H1 (cell line): ENCODE measurements around the gene BICRAL. TPM values are rescaled to one million over a fixed set of nuclear protein-coding genes. Genes with fewer than 3 reads are reported as not detected.

ENCODE experiments used
- BRCA1 ChIP-seq: IDR thresholded peaks from 2 replicates; pipeline ENCODE4 v1.6.1; 2012; ENCODE audit warnings: low read depth, low read length, improper control_type of control experiment
- CBX8 ChIP-seq: fragments of 300-800, 300-1000 bp; sonication (generic); IDR thresholded peaks from 2 replicates; pipeline ENCODE4 v1.7.1; 2016; ENCODE audit warnings: low read depth, low read length, borderline replicate concordance
- CHD2 ChIP-seq: IDR thresholded peaks from 2 replicates; pipeline ENCODE4 v1.6.1; 2012; ENCODE audit warnings: low read length, improper control_type of control experiment
- FOSL1 ChIP-seq: IDR thresholded peaks from 2 replicates; pipeline ENCODE4 v1.6.1; 2011; ENCODE audit warnings: mild to moderate bottlenecking, low read depth, low read length, moderate library complexity; ENCODE audit not compliant: insufficient read depth
- JUND ChIP-seq: IDR thresholded peaks from 2 replicates; pipeline ENCODE4 v1.6.1; 2011; ENCODE audit warnings: mild to moderate bottlenecking, improper control_type of control experiment, low read length
- PHF8 ChIP-seq: fragments of 200-600 bp; sonication (generic); conservative IDR thresholded peaks from 2 replicates; pipeline ENCODE4 v1.7.1; 2012; ENCODE audit warnings: low read depth, mild to moderate bottlenecking, inconsistent platforms, low read length, moderate library complexity
- RAD21 ChIP-seq, 2 experiments: IDR thresholded peaks in 1 of 2; conservative IDR thresholded peaks in 1 of 2; 2 replicates each; pipeline ENCODE4 v1.6.1; 2011; ENCODE audit warnings: low read depth in 2 of 2, low read length in 2 of 2, improper control_type of control experiment in 1 of 2, inconsistent platforms in 1 of 2, mild to moderate bottlenecking in 1 of 2, moderate library complexity in 1 of 2
- SIX5 ChIP-seq: IDR thresholded peaks from 2 replicates; pipeline ENCODE4 v1.6.1; 2011; ENCODE audit warnings: mild to moderate bottlenecking, low read depth, low read length
- SP1 ChIP-seq: IDR thresholded peaks from 2 replicates; pipeline ENCODE4 v1.6.1; 2011; ENCODE audit warnings: low read depth, low read length
- polyA plus RNA-seq, 7 experiments: library from polyadenylated mRNA; depleted of rRNA in 3 of 7; stranded (reverse) in 5 of 7; unstranded in 2 of 7; fragments of >200 nt in 5 of 7; fragments of 200-250 nt in 2 of 7; gene quantifications; 1 replicate in 5 of 7; 2 replicates in 1 of 7; 4 replicates in 1 of 7; pipeline versions ENCODE4 v1.2.1 to v1.2.3, GENCODE V29; 2011 to 2013; ENCODE audit warnings: missing spikeins in 2 of 7, mixed read lengths in 2 of 7
- total RNA-seq: library from RNA; stranded (reverse); fragmentation: NEBNext Ultra II Directional; extraction: Animal tissue kit (Norgen Biotek cat#: 25700); gene quantifications from 2 replicates; pipeline ENCODE4 v1.2.1, GENCODE V29; 2021
- TF ChIP-seq, protein P1 (sequence below): fragments of 300-600 bp; sonication (generic); IDR thresholded peaks from 2 replicates; pipeline ENCODE4 v1.7.1; 2012; ENCODE audit warnings: low read length, moderate library complexity, mild to moderate bottlenecking, inconsistent platforms; ENCODE audit not compliant: insufficient replicate concordance

BICRAL gene
- total and polyA plus RNA-seq, 2 of the 8 experiments (the other 6 are each of a cell fraction or from before 2014, with no cell fraction given): 9.4 to 12.2 TPM

DNA sequence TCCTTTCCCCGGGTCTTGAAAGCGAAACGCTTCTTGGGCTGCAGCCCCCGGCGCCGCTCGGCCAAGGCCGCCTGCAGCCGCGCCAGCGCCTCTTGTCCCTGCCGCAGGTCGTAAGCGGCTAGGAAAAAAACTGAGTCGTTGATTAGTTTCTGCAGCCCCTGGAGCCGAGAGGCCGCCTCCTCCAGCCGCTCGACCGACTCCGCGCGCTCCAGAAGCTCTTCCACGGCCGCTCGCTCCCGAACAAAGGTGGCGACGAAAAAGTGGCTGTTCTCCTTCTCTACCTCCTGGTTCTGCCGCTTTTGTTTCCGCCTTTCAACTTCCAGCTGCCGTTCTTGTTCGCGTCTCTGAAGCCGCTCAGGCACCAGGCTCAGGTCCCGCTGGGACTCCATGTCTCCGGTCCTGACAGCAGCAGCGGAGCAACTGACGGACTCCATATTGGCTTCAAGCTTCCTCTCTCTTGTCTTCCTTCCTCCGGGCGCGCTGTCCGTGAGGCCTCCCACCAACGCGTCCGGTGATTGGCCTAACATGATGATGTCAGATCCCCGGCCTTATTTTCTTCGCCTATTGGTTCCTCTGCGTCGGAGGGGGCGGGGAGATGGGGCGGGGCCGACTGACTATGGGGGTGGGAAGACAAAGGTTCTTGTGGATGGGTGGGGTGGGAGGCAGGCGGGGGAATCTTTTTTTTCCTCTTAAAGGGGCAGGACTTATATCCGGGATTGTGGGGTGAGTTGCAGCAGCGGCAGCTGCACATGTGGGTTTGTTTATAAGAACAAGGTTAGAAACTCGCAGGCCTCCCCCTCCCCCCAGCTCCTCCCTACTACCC lies 36.0 kb upstream of the BICRAL start, which contains the start of gene TBCC (continued):
- TF ChIP-seq, protein P1, sequence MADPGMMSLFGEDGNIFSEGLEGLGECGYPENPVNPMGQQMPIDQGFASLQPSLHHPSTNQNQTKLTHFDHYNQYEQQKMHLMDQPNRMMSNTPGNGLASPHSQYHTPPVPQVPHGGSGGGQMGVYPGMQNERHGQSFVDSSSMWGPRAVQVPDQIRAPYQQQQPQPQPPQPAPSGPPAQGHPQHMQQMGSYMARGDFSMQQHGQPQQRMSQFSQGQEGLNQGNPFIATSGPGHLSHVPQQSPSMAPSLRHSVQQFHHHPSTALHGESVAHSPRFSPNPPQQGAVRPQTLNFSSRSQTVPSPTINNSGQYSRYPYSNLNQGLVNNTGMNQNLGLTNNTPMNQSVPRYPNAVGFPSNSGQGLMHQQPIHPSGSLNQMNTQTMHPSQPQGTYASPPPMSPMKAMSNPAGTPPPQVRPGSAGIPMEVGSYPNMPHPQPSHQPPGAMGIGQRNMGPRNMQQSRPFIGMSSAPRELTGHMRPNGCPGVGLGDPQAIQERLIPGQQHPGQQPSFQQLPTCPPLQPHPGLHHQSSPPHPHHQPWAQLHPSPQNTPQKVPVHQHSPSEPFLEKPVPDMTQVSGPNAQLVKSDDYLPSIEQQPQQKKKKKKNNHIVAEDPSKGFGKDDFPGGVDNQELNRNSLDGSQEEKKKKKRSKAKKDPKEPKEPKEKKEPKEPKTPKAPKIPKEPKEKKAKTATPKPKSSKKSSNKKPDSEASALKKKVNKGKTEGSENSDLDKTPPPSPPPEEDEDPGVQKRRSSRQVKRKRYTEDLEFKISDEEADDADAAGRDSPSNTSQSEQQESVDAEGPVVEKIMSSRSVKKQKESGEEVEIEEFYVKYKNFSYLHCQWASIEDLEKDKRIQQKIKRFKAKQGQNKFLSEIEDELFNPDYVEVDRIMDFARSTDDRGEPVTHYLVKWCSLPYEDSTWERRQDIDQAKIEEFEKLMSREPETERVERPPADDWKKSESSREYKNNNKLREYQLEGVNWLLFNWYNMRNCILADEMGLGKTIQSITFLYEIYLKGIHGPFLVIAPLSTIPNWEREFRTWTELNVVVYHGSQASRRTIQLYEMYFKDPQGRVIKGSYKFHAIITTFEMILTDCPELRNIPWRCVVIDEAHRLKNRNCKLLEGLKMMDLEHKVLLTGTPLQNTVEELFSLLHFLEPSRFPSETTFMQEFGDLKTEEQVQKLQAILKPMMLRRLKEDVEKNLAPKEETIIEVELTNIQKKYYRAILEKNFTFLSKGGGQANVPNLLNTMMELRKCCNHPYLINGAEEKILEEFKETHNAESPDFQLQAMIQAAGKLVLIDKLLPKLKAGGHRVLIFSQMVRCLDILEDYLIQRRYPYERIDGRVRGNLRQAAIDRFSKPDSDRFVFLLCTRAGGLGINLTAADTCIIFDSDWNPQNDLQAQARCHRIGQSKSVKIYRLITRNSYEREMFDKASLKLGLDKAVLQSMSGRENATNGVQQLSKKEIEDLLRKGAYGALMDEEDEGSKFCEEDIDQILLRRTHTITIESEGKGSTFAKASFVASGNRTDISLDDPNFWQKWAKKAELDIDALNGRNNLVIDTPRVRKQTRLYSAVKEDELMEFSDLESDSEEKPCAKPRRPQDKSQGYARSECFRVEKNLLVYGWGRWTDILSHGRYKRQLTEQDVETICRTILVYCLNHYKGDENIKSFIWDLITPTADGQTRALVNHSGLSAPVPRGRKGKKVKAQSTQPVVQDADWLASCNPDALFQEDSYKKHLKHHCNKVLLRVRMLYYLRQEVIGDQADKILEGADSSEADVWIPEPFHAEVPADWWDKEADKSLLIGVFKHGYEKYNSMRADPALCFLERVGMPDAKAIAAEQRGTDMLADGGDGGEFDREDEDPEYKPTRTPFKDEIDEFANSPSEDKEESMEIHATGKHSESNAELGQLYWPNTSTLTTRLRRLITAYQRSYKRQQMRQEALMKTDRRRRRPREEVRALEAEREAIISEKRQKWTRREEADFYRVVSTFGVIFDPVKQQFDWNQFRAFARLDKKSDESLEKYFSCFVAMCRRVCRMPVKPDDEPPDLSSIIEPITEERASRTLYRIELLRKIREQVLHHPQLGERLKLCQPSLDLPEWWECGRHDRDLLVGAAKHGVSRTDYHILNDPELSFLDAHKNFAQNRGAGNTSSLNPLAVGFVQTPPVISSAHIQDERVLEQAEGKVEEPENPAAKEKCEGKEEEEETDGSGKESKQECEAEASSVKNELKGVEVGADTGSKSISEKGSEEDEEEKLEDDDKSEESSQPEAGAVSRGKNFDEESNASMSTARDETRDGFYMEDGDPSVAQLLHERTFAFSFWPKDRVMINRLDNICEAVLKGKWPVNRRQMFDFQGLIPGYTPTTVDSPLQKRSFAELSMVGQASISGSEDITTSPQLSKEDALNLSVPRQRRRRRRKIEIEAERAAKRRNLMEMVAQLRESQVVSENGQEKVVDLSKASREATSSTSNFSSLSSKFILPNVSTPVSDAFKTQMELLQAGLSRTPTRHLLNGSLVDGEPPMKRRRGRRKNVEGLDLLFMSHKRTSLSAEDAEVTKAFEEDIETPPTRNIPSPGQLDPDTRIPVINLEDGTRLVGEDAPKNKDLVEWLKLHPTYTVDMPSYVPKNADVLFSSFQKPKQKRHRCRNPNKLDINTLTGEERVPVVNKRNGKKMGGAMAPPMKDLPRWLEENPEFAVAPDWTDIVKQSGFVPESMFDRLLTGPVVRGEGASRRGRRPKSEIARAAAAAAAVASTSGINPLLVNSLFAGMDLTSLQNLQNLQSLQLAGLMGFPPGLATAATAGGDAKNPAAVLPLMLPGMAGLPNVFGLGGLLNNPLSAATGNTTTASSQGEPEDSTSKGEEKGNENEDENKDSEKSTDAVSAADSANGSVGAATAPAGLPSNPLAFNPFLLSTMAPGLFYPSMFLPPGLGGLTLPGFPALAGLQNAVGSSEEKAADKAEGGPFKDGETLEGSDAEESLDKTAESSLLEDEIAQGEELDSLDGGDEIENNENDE: no peak
- TF ChIP-seq SIX5: no peak
- no peak for TF ChIP-seq RAD21 (IDR thresholded peaks at IDR 0.05 in 1 of 2, conservative IDR thresholded peaks at IDR 0.05 in 1 of 2; ENCODE audit: low read depth in 2 of 2, low read length in 2 of 2)
- TF ChIP-seq FOSL1: no peak
- peak; percentile 57 for TF ChIP-seq SP1
- no peak for TF ChIP-seq CBX8
- no peak for TF ChIP-seq JUND
- TF ChIP-seq PHF8: peak; percentile 85
- peak; percentile 46; the same call in 1 of the 2 replicates for TF ChIP-seq CHD2
- no peak for TF ChIP-seq BRCA1
